HepG2 (cell line): Measurements from ENCODE around the gene IKZF5. TPM values are rescaled to one million over a fixed set of nuclear protein-coding genes. Genes with fewer than 3 reads are reported as not detected.

ENCODE experiments used
- CENPX ChIP-seq: sonication (generic); formaldehyde crosslinking; IDR thresholded peaks from 2 replicates; pipeline ENCODE4 v1.9.0; 2021; ENCODE audit warnings: mild to moderate bottlenecking, missing genetic modification reagents, moderate library complexity
- GATAD1 ChIP-seq: IDR thresholded peaks from 2 replicates; pipeline ENCODE4 v1.6.1; 2016; ENCODE audit warnings: missing genetic modification reagents, missing compliant biosample characterization
- HNRNPL ChIP-seq: fragments of 200-400 bp; formaldehyde crosslinking; IDR thresholded peaks from 2 replicates; pipeline ENCODE4 v1.6.1; 2017; ENCODE audit warnings: mild to moderate bottlenecking, low read depth, low read length
- HNRNPLL ChIP-seq: fragments of 200-400 bp; formaldehyde crosslinking; IDR thresholded peaks from 2 replicates; pipeline ENCODE4 v1.6.1; 2017; ENCODE audit warnings: mild to moderate bottlenecking, low read depth, low read length; ENCODE audit not compliant: poor library complexity, severe bottlenecking
- JARID2 ChIP-seq: sonication (generic); formaldehyde crosslinking; IDR thresholded peaks from 2 replicates; pipeline ENCODE4 v1.8.1; 2023; ENCODE audit warnings: missing genetic modification reagents, inconsistent platforms; ENCODE audit not compliant: insufficient replicate concordance
- KLF16 ChIP-seq, 2 experiments: sonication (generic) in 1 of 2; formaldehyde crosslinking in 1 of 2; IDR thresholded peaks; 2 replicates each; pipeline versions ENCODE4 v1.6.1 to v1.8.0; 2016 to 2023; ENCODE audit warnings: missing genetic modification reagents in 2 of 2, missing compliant biosample characterization in 1 of 2
- NRL ChIP-seq: sonication (generic); formaldehyde crosslinking; IDR thresholded peaks from 2 replicates; pipeline ENCODE4 v1.5.0; 2020; ENCODE audit warnings: missing genetic modification reagents, mild to moderate bottlenecking, moderate library complexity, borderline replicate concordance
- PHF20 ChIP-seq: sonication (generic); formaldehyde crosslinking; IDR thresholded peaks from 2 replicates; pipeline ENCODE4 v1.5.0; 2020; ENCODE audit warnings: mild to moderate bottlenecking, missing genetic modification reagents
- POLR2AphosphoS5 ChIP-seq: IDR thresholded peaks from 2 replicates; pipeline ENCODE4 v1.6.1; 2012; ENCODE audit warnings: low read depth, low read length
- SIN3A ChIP-seq: IDR thresholded peaks from 2 replicates; pipeline ENCODE4 v1.6.1; 2011; ENCODE audit warnings: low read depth, mild to moderate bottlenecking, control low read depth, low read length, borderline replicate concordance
- SKI ChIP-seq: fragments of 450-650 bp; IDR thresholded peaks from one replicate; pipeline ENCODE4 v1.6.1; 2018; ENCODE audit warnings: mild to moderate bottlenecking; ENCODE audit not compliant: partially characterized antibody
- SRF ChIP-seq: IDR thresholded peaks from 2 replicates; pipeline ENCODE4 v1.6.1; 2011; ENCODE audit warnings: mild to moderate bottlenecking, low read depth, low read length, moderate library complexity
- SSRP1 ChIP-seq: IDR thresholded peaks from 2 replicates; pipeline ENCODE4 v1.6.1; 2016; ENCODE audit warnings: control low read depth
- STAT5B ChIP-seq: sonication (generic); formaldehyde crosslinking; IDR thresholded peaks from 2 replicates; pipeline ENCODE4 v1.4.0; 2020; ENCODE audit warnings: missing genetic modification reagents
- ZC3H4 ChIP-seq: sonication (generic); formaldehyde crosslinking; IDR thresholded peaks from 2 replicates; pipeline ENCODE4 v1.4.0; 2020; ENCODE audit warnings: missing genetic modification reagents, borderline replicate concordance
- ZMAT5 ChIP-seq: sonication (generic); formaldehyde crosslinking; IDR thresholded peaks from 2 replicates; pipeline ENCODE4 v1.5.0; 2020; ENCODE audit warnings: mild to moderate bottlenecking, low read depth, missing genetic modification reagents, borderline replicate concordance
- ZNF17 ChIP-seq: sonication (generic); formaldehyde crosslinking; IDR thresholded peaks from 2 replicates; pipeline ENCODE4 v1.5.0; 2020; ENCODE audit warnings: mild to moderate bottlenecking, missing genetic modification reagents
- ZNF484 ChIP-seq: sonication (generic); formaldehyde crosslinking; IDR thresholded peaks from 2 replicates; pipeline ENCODE4 v1.5.1; 2020; ENCODE audit warnings: mild to moderate bottlenecking, low read depth, missing genetic modification reagents, borderline replicate concordance
- ZNF549 ChIP-seq: sonication (generic); formaldehyde crosslinking; IDR thresholded peaks from 2 replicates; pipeline ENCODE4 v1.5.0; 2020; ENCODE audit warnings: missing genetic modification reagents
- ZNF713 ChIP-seq: sonication (generic); formaldehyde crosslinking; IDR thresholded peaks from 2 replicates; pipeline ENCODE4 v1.4.0; 2020; ENCODE audit warnings: mild to moderate bottlenecking, missing genetic modification reagents
- ZNF878 ChIP-seq: sonication (generic); formaldehyde crosslinking; IDR thresholded peaks from 2 replicates; pipeline ENCODE4 v1.8.1; 2023; ENCODE audit warnings: mild to moderate bottlenecking, missing genetic modification reagents, moderate library complexity
- polyA plus RNA-seq, 8 experiments: library from polyadenylated mRNA; depleted of rRNA in 3 of 8; stranded (reverse) in 7 of 8; unstranded in 1 of 8; fragments of >200 nt; fragmentation: Illumina TruSeq in 4 of 8; extraction: Trizol in 4 of 8; gene quantifications; 2 replicates each; pipeline versions ENCODE4 v1.2.1 to v1.2.3, GENCODE V29; 2011 to 2016; ENCODE audit warnings: low read depth in 4 of 8, missing spikeins in 1 of 8, mixed read lengths in 1 of 8; ENCODE audit not compliant: insufficient read depth in 1 of 8
- total RNA-seq, 5 experiments: library from RNA; depleted of rRNA; stranded (reverse); fragments of >200 nt; fragmentation: Illumina TruSeq; extraction: Trizol; gene quantifications; 2 replicates each; pipeline ENCODE4 v1.2.3, GENCODE V29; 2016; ENCODE audit warnings: low read depth in 1 of 5
- TF ChIP-seq, protein P1 (sequence below): sonication (generic); formaldehyde crosslinking; IDR thresholded peaks from 2 replicates; pipeline ENCODE4 v1.4.0; 2020; ENCODE audit warnings: mild to moderate bottlenecking, missing genetic modification reagents
- TF ChIP-seq, protein P2 (sequence below): IDR thresholded peaks from 2 replicates; pipeline ENCODE4 v1.6.1; 2018; ENCODE audit warnings: missing genetic modification reagents
- TF ChIP-seq, protein P3 (sequence below): sonication (generic); formaldehyde crosslinking; IDR thresholded peaks from 2 replicates; pipeline ENCODE4 v1.4.0; 2020; ENCODE audit warnings: mild to moderate bottlenecking, missing genetic modification reagents

Gene IKZF5
- total and polyA plus RNA-seq, 2 of the 13 experiments (the other 11 are each of a cell fraction or from before 2014, with no cell fraction given) = 3.7 to 12.0 TPM

- TF ChIP-seq, protein P1, sequence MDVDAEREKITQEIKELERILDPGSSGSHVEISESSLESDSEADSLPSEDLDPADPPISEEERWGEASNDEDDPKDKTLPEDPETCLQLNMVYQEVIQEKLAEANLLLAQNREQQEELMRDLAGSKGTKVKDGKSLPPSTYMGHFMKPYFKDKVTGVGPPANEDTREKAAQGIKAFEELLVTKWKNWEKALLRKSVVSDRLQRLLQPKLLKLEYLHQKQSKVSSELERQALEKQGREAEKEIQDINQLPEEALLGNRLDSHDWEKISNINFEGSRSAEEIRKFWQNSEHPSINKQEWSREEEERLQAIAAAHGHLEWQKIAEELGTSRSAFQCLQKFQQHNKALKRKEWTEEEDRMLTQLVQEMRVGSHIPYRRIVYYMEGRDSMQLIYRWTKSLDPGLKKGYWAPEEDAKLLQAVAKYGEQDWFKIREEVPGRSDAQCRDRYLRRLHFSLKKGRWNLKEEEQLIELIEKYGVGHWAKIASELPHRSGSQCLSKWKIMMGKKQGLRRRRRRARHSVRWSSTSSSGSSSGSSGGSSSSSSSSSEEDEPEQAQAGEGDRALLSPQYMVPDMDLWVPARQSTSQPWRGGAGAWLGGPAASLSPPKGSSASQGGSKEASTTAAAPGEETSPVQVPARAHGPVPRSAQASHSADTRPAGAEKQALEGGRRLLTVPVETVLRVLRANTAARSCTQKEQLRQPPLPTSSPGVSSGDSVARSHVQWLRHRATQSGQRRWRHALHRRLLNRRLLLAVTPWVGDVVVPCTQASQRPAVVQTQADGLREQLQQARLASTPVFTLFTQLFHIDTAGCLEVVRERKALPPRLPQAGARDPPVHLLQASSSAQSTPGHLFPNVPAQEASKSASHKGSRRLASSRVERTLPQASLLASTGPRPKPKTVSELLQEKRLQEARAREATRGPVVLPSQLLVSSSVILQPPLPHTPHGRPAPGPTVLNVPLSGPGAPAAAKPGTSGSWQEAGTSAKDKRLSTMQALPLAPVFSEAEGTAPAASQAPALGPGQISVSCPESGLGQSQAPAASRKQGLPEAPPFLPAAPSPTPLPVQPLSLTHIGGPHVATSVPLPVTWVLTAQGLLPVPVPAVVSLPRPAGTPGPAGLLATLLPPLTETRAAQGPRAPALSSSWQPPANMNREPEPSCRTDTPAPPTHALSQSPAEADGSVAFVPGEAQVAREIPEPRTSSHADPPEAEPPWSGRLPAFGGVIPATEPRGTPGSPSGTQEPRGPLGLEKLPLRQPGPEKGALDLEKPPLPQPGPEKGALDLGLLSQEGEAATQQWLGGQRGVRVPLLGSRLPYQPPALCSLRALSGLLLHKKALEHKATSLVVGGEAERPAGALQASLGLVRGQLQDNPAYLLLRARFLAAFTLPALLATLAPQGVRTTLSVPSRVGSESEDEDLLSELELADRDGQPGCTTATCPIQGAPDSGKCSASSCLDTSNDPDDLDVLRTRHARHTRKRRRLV (CRISPR knock-in tag) = no peak
- TF ChIP-seq ZNF17 (CRISPR knock-in tag) (no peak), KLF16 (CRISPR knock-in tag; IDR thresholded peaks at IDR 0.05) (no peak; a peak in 2 of 4 replicates), HNRNPL (0 out of 2 replicates have a peak, but pooled peaks have one; percentile 43), JARID2 (CRISPR knock-in tag) (peak; percentile 63), CENPX (CRISPR knock-in tag) (no peak), HNRNPLL (peak; percentile 85), POLR2AphosphoS5 (peak; percentile 75), SKI (peak; percentile 75), SIN3A (peak; percentile 69; the same call in 1 of the 2 replicates), ZC3H4 (CRISPR knock-in tag) (no peak), ZNF713 (0 out of 2 replicates have a peak, but pooled peaks have one; percentile 57), ZNF878 (CRISPR knock-in tag) (no peak), ZNF484 (CRISPR knock-in tag) (no peak), NRL (peak; percentile 88), ZMAT5 (no peak), STAT5B (CRISPR knock-in tag) (peak; percentile 23; the same call in 1 of the 2 replicates), ZNF549 (CRISPR knock-in tag) (no peak), SRF (no peak), PHF20 (CRISPR knock-in tag) (peak; percentile 88), SSRP1 (no peak), GATAD1 (peak; percentile 92)
- TF ChIP-seq, protein P2, sequence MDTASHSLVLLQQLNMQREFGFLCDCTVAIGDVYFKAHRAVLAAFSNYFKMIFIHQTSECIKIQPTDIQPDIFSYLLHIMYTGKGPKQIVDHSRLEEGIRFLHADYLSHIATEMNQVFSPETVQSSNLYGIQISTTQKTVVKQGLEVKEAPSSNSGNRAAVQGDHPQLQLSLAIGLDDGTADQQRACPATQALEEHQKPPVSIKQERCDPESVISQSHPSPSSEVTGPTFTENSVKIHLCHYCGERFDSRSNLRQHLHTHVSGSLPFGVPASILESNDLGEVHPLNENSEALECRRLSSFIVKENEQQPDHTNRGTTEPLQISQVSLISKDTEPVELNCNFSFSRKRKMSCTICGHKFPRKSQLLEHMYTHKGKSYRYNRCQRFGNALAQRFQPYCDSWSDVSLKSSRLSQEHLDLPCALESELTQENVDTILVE (CRISPR knock-in tag) = no peak
- TF ChIP-seq, protein P3, sequence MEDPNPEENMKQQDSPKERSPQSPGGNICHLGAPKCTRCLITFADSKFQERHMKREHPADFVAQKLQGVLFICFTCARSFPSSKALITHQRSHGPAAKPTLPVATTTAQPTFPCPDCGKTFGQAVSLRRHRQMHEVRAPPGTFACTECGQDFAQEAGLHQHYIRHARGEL = no peak; the same call in 1 of the 2 replicates
Measured at GRCh38 chr10:122980209-122981065, 28.2 kb downstream of the IKZF5 start, which contains the start of gene PSTK (continued).
